B cell (primary cell): ENCODE results near the gene ZNF775.

ENCODE experiments used
- EZH2 ChIP-seq: IDR thresholded peaks from 2 replicates; pipeline ENCODE4 v1.6.1; 2012; ENCODE audit warnings: borderline replicate concordance, low read depth, mild to moderate bottlenecking, moderate library complexity, low read length; ENCODE audit not compliant: insufficient read depth, poor library complexity, severe bottlenecking
- TF ChIP-seq, protein P1 (sequence below): fragments of 200-600 bp; IDR thresholded peaks from one replicate; pipeline ENCODE4 v1.8.0; 2022; ENCODE audit warnings: antibody characterized with exemption, mild to moderate bottlenecking

DNA sequence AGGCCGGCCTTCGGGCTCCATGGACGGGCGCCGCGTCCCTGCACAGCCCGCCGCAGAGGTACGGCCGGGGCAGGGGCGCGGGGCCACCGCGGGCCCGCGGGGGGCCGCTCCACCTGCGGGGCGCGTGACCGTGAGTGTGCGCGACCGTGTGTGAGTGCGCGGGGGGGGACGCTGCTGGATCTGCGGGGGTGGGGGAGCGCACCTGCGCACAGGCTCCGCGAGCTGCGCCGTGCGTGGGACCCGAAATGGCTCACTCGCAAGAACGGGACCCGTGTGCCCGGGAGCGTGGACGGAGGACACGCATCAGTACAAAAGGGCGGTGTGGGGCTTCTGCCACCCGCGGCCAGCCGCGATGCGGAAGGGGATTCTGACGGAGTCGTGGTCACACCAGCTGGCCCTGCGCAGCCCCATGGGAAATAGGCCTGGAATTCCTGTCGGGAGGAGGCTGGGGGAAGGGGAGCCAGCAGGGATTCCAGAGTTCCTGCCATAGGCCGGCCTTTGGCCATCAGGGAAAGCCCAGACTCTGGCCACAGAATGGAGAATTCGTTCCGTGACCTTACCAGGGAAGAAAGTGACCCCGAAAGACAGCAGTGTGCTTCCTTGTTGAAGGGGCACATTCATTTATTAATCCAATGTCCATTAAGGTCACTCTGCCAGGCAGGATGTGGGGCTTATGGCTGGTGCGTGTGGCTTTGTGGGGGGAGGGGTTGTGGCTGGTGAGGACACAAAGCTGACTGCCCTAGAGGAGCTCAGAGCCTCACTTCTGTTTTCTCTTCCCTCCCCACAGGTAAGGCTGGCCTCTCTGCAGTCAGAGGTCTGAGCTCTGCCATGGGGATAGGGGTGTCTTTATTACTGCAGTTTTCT lies 10.0 kb upstream of the ZNF775 start:
- TF ChIP-seq, protein P1, sequence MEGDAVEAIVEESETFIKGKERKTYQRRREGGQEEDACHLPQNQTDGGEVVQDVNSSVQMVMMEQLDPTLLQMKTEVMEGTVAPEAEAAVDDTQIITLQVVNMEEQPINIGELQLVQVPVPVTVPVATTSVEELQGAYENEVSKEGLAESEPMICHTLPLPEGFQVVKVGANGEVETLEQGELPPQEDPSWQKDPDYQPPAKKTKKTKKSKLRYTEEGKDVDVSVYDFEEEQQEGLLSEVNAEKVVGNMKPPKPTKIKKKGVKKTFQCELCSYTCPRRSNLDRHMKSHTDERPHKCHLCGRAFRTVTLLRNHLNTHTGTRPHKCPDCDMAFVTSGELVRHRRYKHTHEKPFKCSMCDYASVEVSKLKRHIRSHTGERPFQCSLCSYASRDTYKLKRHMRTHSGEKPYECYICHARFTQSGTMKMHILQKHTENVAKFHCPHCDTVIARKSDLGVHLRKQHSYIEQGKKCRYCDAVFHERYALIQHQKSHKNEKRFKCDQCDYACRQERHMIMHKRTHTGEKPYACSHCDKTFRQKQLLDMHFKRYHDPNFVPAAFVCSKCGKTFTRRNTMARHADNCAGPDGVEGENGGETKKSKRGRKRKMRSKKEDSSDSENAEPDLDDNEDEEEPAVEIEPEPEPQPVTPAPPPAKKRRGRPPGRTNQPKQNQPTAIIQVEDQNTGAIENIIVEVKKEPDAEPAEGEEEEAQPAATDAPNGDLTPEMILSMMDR = no peak
- TF ChIP-seq EZH2 = no peak
